ENCODE data around the gene UBTF. TPM values are rescaled to one million over a fixed set of nuclear protein-coding genes. Genes with fewer than 3 reads are reported as not detected.
A peak's percentile ranks its signal among the peaks of the same experiment; 100 is the strongest.

Gene UBTF
- total RNA-seq, 1 experiment from 2014 or later = 75.9 TPM

DNA sequence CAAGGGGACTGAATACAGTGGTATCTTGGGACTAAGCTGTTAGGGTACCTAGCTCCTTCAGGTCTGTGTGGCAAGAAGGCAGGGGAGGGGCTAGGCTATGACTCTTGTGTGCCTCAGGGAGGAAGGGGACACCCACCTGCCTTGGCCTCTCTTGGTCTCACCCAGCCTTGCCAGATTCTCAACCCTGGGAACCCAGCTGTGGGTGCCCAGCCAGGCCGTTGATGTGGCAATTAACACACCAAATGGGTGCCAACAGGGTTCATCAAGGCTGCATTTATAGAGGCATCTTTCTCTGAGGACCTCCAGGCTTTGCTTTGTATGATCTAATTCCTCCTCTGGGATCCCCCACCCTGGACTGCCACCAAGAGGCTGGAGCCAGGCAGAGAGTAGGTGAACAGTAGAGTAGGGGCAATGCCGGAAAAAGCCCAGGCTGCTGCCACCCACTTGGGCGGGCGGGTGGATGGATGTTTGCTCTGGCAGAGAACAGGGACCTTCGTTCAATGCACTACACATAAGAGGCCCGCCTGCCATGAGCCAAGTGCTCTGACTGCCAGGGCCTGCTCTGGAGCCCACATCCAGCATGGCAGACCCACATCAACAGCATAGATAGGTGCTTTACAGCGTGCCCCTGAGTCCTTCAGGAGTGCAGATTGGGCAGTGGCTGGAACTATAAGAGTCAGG, 52.2 kb downstream of the UBTF start:
- ATAC-seq = no peak
- 0 out of 2 replicates have a peak overlapping the region, but pooled peaks have one; percentile 28 for H3K27ac Mint-ChIP-seq
- CTCF ChIA-PET = interaction anchor here (0.8 to 4.3 kb wide), 8 partner anchors 17 to 226 kb away, joined by 3 to 44 read pairs (median 16); partner anchors contain the start of gene GRN

DNA sequence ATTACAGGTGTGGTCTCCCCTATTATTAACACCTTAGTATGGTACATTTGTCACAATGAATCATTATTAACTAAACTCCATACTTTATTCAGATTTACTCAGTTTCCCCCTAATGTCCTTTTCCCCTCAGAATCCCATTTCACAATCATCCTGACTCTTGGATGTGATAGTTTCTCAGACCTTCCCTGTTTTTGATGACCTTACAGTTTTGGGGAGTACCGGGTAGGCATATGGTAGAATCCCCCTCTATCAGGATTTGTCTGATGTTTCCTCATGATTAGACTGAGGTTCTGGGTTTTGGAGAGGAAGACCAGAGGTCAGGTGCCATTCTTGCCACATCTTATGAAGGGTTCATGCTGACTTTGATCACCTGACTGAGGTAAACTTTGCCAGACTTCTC, 55.0 kb downstream of the UBTF start:
- CTCF ChIA-PET = interaction anchor here (0.6 to 1.0 kb wide), 2 partner anchors 156 to 502 kb away, joined by 3 to 5 read pairs; no protein-coding TSS in a partner anchor
- H3K27ac Mint-ChIP-seq = no peak overlapping the region
- ATAC-seq (no peak), DNase-seq (ENCODE audit: low spot score) (no peak)
- TF ChIP-seq ZNF317 (CRISPR knock-in tag; IDR thresholded peaks at IDR 0.05; ENCODE audit: borderline replicate concordance, low read depth) (no peak), ZNF219 (CRISPR knock-in tag; IDR thresholded peaks at IDR 0.05; ENCODE audit: borderline replicate concordance) (no peak), NR1H2 (CRISPR knock-in tag; IDR thresholded peaks at IDR 0.05) (no peak), CREM (CRISPR knock-in tag; IDR thresholded peaks at IDR 0.05) (no peak), TEAD1 (CRISPR knock-in tag; IDR thresholded peaks at IDR 0.05) (no peak), OVOL2 (CRISPR knock-in tag; IDR thresholded peaks at IDR 0.05; ENCODE audit: borderline replicate concordance) (no peak), NR2C2 (CRISPR knock-in tag; IDR thresholded peaks at IDR 0.05) (no peak), SP1 (CRISPR knock-in tag; conservative IDR thresholded peaks at IDR 0.05) (no peak), ESRRA (CRISPR knock-in tag; IDR thresholded peaks at IDR 0.05; ENCODE audit: borderline replicate concordance) (no peak), ZNF416 (CRISPR knock-in tag; IDR thresholded peaks at IDR 0.05) (no peak)
- TF ChIP-seq, protein P1, sequence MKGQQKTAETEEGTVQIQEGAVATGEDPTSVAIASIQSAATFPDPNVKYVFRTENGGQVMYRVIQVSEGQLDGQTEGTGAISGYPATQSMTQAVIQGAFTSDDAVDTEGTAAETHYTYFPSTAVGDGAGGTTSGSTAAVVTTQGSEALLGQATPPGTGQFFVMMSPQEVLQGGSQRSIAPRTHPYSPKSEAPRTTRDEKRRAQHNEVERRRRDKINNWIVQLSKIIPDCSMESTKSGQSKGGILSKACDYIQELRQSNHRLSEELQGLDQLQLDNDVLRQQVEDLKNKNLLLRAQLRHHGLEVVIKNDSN (CRISPR knock-in tag; IDR thresholded peaks at IDR 0.05) = no peak
- TF ChIP-seq, protein P2, sequence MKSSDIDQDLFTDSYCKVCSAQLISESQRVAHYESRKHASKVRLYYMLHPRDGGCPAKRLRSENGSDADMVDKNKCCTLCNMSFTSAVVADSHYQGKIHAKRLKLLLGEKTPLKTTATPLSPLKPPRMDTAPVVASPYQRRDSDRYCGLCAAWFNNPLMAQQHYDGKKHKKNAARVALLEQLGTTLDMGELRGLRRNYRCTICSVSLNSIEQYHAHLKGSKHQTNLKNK (CRISPR knock-in tag; IDR thresholded peaks at IDR 0.05) = no peak
- TF ChIP-seq, protein P3, sequence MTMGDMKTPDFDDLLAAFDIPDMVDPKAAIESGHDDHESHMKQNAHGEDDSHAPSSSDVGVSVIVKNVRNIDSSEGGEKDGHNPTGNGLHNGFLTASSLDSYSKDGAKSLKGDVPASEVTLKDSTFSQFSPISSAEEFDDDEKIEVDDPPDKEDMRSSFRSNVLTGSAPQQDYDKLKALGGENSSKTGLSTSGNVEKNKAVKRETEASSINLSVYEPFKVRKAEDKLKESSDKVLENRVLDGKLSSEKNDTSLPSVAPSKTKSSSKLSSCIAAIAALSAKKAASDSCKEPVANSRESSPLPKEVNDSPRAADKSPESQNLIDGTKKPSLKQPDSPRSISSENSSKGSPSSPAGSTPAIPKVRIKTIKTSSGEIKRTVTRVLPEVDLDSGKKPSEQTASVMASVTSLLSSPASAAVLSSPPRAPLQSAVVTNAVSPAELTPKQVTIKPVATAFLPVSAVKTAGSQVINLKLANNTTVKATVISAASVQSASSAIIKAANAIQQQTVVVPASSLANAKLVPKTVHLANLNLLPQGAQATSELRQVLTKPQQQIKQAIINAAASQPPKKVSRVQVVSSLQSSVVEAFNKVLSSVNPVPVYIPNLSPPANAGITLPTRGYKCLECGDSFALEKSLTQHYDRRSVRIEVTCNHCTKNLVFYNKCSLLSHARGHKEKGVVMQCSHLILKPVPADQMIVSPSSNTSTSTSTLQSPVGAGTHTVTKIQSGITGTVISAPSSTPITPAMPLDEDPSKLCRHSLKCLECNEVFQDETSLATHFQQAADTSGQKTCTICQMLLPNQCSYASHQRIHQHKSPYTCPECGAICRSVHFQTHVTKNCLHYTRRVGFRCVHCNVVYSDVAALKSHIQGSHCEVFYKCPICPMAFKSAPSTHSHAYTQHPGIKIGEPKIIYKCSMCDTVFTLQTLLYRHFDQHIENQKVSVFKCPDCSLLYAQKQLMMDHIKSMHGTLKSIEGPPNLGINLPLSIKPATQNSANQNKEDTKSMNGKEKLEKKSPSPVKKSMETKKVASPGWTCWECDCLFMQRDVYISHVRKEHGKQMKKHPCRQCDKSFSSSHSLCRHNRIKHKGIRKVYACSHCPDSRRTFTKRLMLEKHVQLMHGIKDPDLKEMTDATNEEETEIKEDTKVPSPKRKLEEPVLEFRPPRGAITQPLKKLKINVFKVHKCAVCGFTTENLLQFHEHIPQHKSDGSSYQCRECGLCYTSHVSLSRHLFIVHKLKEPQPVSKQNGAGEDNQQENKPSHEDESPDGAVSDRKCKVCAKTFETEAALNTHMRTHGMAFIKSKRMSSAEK (CRISPR knock-in tag; IDR thresholded peaks at IDR 0.05; ENCODE audit: borderline replicate concordance) = no peak
- TF ChIP-seq, protein P4, sequence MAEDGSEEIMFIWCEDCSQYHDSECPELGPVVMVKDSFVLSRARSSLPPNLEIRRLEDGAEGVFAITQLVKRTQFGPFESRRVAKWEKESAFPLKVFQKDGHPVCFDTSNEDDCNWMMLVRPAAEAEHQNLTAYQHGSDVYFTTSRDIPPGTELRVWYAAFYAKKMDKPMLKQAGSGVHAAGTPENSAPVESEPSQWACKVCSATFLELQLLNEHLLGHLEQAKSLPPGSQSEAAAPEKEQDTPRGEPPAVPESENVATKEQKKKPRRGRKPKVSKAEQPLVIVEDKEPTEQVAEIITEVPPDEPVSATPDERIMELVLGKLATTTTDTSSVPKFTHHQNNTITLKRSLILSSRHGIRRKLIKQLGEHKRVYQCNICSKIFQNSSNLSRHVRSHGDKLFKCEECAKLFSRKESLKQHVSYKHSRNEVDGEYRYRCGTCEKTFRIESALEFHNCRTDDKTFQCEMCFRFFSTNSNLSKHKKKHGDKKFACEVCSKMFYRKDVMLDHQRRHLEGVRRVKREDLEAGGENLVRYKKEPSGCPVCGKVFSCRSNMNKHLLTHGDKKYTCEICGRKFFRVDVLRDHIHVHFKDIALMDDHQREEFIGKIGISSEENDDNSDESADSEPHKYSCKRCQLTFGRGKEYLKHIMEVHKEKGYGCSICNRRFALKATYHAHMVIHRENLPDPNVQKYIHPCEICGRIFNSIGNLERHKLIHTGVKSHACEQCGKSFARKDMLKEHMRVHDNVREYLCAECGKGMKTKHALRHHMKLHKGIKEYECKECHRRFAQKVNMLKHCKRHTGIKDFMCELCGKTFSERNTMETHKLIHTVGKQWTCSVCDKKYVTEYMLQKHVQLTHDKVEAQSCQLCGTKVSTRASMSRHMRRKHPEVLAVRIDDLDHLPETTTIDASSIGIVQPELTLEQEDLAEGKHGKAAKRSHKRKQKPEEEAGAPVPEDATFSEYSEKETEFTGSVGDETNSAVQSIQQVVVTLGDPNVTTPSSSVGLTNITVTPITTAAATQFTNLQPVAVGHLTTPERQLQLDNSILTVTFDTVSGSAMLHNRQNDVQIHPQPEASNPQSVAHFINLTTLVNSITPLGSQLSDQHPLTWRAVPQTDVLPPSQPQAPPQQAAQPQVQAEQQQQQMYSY (CRISPR knock-in tag; IDR thresholded peaks at IDR 0.05) = no peak
- POLR2A ChIA-PET = no interaction called here
- no peak overlapping the region for H3K4me3 Mint-ChIP-seq
- H3K4me1 Mint-ChIP-seq = peaks cover 8% of the 10 kb centered on the region
- H3K27me3 Mint-ChIP-seq (ENCODE audit: low read depth) = no peaks in the 10 kb centered on the region
- H3K9me3 Mint-ChIP-seq = no peaks in the 10 kb centered on the region
- peaks cover 21% of the 10 kb centered on the region for H3K36me3 Mint-ChIP-seq

More for the DNA sequence above, 52.2 kb downstream of the UBTF start:
- TF ChIP-seq EMX1 (CRISPR knock-in tag; IDR thresholded peaks at IDR 0.05) (no peak), ZNF317 (CRISPR knock-in tag; IDR thresholded peaks at IDR 0.05; ENCODE audit: borderline replicate concordance, low read depth) (no peak), HMGA2 (CRISPR knock-in tag; IDR thresholded peaks at IDR 0.05) (no peak)
- H3K27me3 Mint-ChIP-seq (ENCODE audit: low read depth) = no peaks in the 10 kb centered on the region; the same call in 1 of the 2 replicates
- POLR2A ChIA-PET = no interaction called here
- no peaks in the 10 kb centered on the region for H3K9me3 Mint-ChIP-seq
- no peak for DNase-seq (ENCODE audit: low spot score)
- H3K4me3 Mint-ChIP-seq = no peak overlapping the region
- peaks cover 23% of the 10 kb centered on the region for H3K4me1 Mint-ChIP-seq
- 0 out of 2 replicates have a peak, but pooled peaks cover under 1% of the 10 kb centered on the region for H3K36me3 Mint-ChIP-seq
